GM19397 (cell line): ENCODE measurements around the gene FOSL2.

Experiments
- ATAC-seq: cut with Tn5 transposase; IDR thresholded peaks from one replicate; pipeline ENCODE4 v1.9.1; 2021; ENCODE audit warnings: mild to moderate bottlenecking, moderate library complexity; ENCODE audit not compliant: unreplicated experiment

Gene FOSL2

GRCh38 chr2:28356095-28356911 is 36.4 kb upstream of the FOSL2 start:
- ATAC-seq, result no peak

- ATAC-seq, result no peak
These were observed 35.6 kb upstream of the FOSL2 start for GRCh38 chr2:28357055-28357454.

GRCh38 chr2:28357948-28358667 is 34.5 kb upstream of the FOSL2 start:
- no peak for ATAC-seq

- peak; percentile 10 for ATAC-seq
These were observed 33.9 kb upstream of the FOSL2 start for GRCh38 chr2:28358668-28359201.

GRCh38 chr2:28359222-28360057 is 33.2 kb upstream of the FOSL2 start:
- ATAC-seq, result peak; percentile 46

- ATAC-seq, result no peak
These were observed 32.5 kb upstream of the FOSL2 start for GRCh38 chr2:28360058-28360717.

GRCh38 chr2:28360718-28361293 is 31.9 kb upstream of the FOSL2 start:
- ATAC-seq, result no peak

GRCh38 chr2:28361991-28362710 is 30.5 kb upstream of the FOSL2 start:
- no peak for ATAC-seq

GRCh38 chr2:28362991-28363521 is 29.6 kb upstream of the FOSL2 start:
- no peak for ATAC-seq

- ATAC-seq, result no peak
These were observed 28.9 kb upstream of the FOSL2 start for GRCh38 chr2:28363686-28364280.

GRCh38 chr2:28364610-28365009 is 28.0 kb upstream of the FOSL2 start:
- ATAC-seq, result no peak

- ATAC-seq, result no peak
These were observed 27.5 kb upstream of the FOSL2 start for GRCh38 chr2:28365158-28365557.

- no peak for ATAC-seq
These were observed 26.5 kb upstream of the FOSL2 start for GRCh38 chr2:28366149-28366495.

- ATAC-seq, result no peak
These were observed 26.0 kb upstream of the FOSL2 start for GRCh38 chr2:28366496-28367282.

- no peak for ATAC-seq
These were observed 24.8 kb upstream of the FOSL2 start for GRCh38 chr2:28367667-28368356.

- no peak for ATAC-seq
These were observed 24.3 kb upstream of the FOSL2 start for GRCh38 chr2:28368357-28368798.

GRCh38 chr2:28369358-28369757 is 23.3 kb upstream of the FOSL2 start:
- no peak for ATAC-seq

GRCh38 chr2:28370354-28370753 is 22.3 kb upstream of the FOSL2 start:
- no peak for ATAC-seq
